Measurements from ENCODE around the gene DHRS3. TPM values are rescaled to one million over a fixed set of nuclear protein-coding genes. Genes with fewer than 3 reads are reported as not detected.
"Not testable (repeated sequence)": the region's sequence is repeated elsewhere in the genome, so short reads cannot be mapped to it uniquely, and the experiment has no call there.

The DHRS3 gene
- total RNA-seq, 3 donors from 2014 or later, result 85.9 to 141 (median 90.1) TPM

DNA sequence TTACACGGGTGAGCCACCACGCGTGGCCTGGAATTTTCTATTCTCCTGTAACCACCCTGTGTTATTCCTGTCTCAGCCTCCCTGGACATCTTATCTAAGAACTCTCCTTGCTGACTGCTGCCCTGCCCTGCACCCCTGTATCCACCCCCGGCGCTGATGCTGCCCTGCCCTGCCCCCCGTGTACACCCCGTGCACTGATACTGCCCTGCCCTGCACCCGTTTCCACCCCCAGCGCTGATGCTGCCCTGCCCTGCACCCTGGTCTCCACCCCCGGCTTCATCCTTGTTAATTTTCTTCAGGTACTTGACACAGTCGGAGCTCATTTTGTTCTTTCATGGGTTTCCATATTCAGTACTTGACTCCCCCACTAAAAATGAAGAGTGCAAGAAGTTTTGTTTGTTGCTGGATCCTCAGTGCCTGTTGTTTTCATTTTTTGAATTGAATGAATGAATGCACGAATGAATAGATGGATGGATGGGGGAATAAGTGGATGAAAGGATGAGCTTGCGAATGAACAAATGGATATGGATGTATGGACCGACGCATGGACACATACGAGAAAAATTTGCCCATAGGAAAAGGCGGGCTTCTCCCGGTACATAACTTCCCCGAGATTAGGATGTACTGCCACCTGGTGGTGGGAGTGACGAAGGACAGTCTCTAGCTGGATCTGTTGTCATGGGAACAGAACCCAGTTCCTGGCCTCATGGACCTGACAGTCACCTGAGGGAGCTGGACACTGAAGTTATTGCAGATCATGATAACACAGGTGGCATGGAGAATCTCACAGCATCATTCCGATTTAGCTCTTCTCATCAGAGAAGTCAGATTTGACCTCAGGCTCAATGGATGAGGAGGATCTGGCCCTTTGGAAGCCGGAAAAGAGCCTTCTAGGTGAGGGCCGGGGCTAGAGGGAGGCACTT lies 40.8 kb upstream of the DHRS3 start:
- ATAC-seq, result peak; percentile 92
- TF ChIP-seq, protein P1, sequence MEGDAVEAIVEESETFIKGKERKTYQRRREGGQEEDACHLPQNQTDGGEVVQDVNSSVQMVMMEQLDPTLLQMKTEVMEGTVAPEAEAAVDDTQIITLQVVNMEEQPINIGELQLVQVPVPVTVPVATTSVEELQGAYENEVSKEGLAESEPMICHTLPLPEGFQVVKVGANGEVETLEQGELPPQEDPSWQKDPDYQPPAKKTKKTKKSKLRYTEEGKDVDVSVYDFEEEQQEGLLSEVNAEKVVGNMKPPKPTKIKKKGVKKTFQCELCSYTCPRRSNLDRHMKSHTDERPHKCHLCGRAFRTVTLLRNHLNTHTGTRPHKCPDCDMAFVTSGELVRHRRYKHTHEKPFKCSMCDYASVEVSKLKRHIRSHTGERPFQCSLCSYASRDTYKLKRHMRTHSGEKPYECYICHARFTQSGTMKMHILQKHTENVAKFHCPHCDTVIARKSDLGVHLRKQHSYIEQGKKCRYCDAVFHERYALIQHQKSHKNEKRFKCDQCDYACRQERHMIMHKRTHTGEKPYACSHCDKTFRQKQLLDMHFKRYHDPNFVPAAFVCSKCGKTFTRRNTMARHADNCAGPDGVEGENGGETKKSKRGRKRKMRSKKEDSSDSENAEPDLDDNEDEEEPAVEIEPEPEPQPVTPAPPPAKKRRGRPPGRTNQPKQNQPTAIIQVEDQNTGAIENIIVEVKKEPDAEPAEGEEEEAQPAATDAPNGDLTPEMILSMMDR (IDR thresholded peaks at IDR 0.05), result peak; percentile 89
- intact Hi-C loops (cut with DNase I, micrococcal nuclease), result loop anchor here (5.0 to 10.0 kb wide), 3 partner anchors 344 to 386 kb away; no protein-coding TSS in a partner anchor

DNA sequence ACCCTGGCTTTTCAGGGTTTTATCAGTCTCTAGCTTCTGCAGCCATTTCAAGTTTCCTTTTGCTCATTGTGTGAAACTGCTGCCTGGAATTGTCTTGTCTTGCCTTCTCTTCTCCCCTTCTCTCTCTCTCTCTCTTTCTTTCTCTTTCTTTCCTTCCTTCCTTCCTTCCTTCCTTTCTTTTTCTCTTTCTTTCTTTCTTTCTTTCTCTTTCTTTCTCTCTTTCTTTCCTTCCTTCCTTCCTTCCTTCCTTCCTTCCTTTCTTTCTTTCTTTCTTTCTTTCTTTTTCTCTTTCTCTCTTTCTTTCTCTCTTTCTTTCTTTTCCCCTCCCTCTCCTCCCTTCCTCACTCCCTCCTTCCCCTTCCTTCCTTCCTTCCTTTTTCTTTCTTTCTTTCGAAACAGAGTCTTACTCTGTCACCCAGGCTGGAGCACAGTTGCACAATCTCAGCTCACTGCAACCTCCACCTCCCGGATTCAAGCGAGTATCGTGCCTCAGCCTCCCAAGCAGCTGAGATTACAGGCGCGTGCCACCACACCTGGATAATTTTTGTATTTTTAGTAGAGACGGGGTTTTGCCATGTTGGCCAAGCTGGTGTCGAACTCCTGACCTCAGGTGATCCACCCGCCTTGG lies 40.0 kb upstream of the DHRS3 start:
- H3K4me3 ChIP-seq; ATAC-seq; H3K4me1 ChIP-seq (ENCODE audit: low read depth); H3K9me3 ChIP-seq; DNase-seq; H3K36me3 ChIP-seq (ENCODE audit: low read depth): not testable (repeated sequence)
- intact Hi-C loops (cut with DNase I, micrococcal nuclease), result loop anchor here (5.0 to 10.0 kb wide), 3 partner anchors 343 to 386 kb away; no protein-coding TSS in a partner anchor

More for the DNA sequence above, 40.8 kb upstream of the DHRS3 start:
- Histone ChIP-seq H3K4me3 (no peak overlapping the region), H3K4me1 (ENCODE audit: low read depth) (no peaks in the 10 kb centered on the region), H3K9me3 (peaks cover 4% of the 10 kb centered on the region), H3K36me3 (ENCODE audit: low read depth) (no peaks in the 10 kb centered on the region)
- peak in 2 of 3 donors; percentile 68 to 78 for DNase-seq

DNA sequence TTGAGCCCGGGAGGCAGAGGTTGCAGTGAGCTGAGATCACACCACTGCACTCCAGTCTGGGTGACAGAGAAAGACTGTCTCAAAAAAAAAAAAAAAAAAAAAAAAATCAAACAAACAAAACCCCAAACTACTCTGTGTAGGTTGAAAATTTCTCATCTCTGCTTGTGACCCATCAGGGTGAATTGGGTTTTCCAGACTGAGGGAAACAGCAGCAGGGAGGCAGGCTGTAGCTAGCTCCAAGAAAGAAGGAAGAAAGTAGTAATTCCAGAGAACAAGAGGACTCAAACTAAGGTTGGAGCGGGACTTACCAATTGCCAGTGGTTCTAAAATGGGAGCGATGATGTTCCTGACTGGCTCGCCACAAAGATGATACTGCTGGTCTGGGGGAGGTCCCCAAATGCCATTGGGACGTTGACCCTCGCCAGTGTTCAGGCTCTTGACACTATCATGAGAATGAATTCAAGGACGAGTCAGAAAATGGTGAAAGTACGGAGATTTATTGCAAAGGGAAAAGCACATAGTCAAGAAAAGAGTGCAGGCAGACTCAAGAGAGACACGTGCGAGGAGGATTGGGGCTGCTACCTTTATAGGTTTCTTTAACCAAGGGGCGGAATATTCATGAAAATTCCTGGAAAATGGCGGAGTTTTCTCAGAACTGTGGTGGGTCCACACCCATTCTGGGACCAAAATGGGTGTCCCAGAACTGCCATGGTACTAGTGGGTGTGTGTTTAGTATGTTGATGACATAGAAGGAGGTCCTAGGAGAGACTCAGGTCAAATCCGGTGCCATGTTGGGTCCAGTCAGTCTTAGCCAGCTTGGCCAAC lies 39.3 kb upstream of the DHRS3 start:
- ATAC-seq, result no peak
- intact Hi-C loops (cut with DNase I, micrococcal nuclease), result loop anchor here (5.0 to 10.0 kb wide), 3 partner anchors 342 to 385 kb away; no protein-coding TSS in a partner anchor
- DNase-seq, result no peak

DNA sequence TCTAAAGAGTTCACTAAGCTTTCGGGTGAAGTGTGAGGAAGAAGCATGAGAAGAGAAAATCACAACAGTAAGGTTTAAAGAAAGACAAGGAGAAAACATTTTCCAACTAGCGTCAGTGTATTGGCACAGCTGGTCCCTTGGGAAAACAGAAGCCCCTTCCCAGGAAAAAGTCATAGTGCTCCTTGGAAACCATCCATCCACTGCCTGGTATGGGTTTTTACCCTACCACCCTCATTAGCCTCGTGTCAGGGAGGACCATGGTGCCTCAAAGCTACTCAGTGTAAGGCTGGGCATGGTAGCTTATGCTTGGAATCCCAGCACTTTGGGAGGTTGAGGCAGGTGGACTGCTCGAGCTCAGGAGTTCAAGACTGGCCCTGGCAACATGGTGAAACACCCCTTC lies 38.6 kb upstream of the DHRS3 start:
- H3K4me1 ChIP-seq (ENCODE audit: low read depth), result no peaks in the 10 kb centered on the region
- H3K9me3 ChIP-seq, result peaks cover 4% of the 10 kb centered on the region
- no peak for ATAC-seq
- H3K36me3 ChIP-seq (ENCODE audit: low read depth), result no peaks in the 10 kb centered on the region
- DNase-seq, result no peak
- H3K4me3 ChIP-seq, result no peak overlapping the region
- intact Hi-C loops (cut with DNase I, micrococcal nuclease), result loop anchor here (5.0 to 10.0 kb wide), 3 partner anchors 342 to 384 kb away; no protein-coding TSS in a partner anchor
- TF ChIP-seq, protein P1 (IDR thresholded peaks at IDR 0.05), result no peak

More for the DNA sequence above, 39.3 kb upstream of the DHRS3 start:
- H3K9me3 ChIP-seq, result peaks cover 4% of the 10 kb centered on the region
- H3K36me3 ChIP-seq (ENCODE audit: low read depth), result no peaks in the 10 kb centered on the region
- no peaks in the 10 kb centered on the region for H3K4me1 ChIP-seq (ENCODE audit: low read depth)
- H3K4me3 ChIP-seq, result no peak overlapping the region
- TF ChIP-seq, protein P1 (IDR thresholded peaks at IDR 0.05), result no peak

DNA sequence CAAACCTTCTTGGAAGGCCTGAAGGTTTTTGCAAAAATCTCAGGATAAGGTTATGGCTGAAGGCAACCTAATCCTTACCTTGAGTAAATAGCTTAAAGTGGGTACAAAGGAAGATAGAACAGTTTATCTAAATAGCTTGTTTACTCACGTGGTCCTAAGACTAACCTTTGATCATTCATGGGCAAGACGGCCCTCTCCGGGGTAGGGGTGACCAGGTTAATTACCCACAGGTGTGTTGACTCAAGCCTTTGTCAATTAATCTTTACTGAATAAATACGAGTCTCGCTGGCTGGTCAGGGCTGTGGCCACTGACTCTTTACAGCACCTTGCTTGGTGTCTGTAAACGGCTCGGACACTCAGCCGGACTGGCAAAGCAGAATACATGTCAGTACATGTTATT lies 36.6 kb upstream of the DHRS3 start:
- Histone ChIP-seq H3K4me3 (no peak overlapping the region), H3K36me3 (ENCODE audit: low read depth) (no peaks in the 10 kb centered on the region), H3K4me1 (ENCODE audit: low read depth) (no peaks in the 10 kb centered on the region), H3K9me3 (peaks cover 4% of the 10 kb centered on the region)
- intact Hi-C loops (cut with DNase I, micrococcal nuclease), result loop anchor here (5.0 to 10.0 kb wide), 3 partner anchors 340 to 382 kb away; no protein-coding TSS in a partner anchor
- ATAC-seq (peak; percentile 72), DNase-seq (peak in 1 of 3 donors; percentile 9)
- TF ChIP-seq, protein P1 (IDR thresholded peaks at IDR 0.05), result no peak

Measured in mucosa of descending colon (tissue), 3 donors.